ENCODE measurements around the gene KRTAP3-3. TPM values are rescaled to one million over a fixed set of nuclear protein-coding genes. Genes with fewer than 3 reads are reported as not detected.

Gene KRTAP3-3
- total RNA-seq, 1 experiment from 2014 or later, result not detected

- no peaks in the 10 kb centered on the region for H3K36me3 Mint-ChIP-seq
- H3K4me1 Mint-ChIP-seq, result peaks cover 17% of the 10 kb centered on the region
- H3K27ac Mint-ChIP-seq, result no peak within 1 kb of the TSS
- peaks cover 5% of the 10 kb centered on the region for H3K9me3 Mint-ChIP-seq
- TF ChIP-seq ZNF121 (CRISPR knock-in tag; IDR thresholded peaks at IDR 0.05) (no peak), AFF4 (CRISPR knock-in tag; IDR thresholded peaks at IDR 0.05; ENCODE audit: borderline replicate concordance) (no peak), ESRRA (CRISPR knock-in tag; IDR thresholded peaks at IDR 0.05; ENCODE audit: borderline replicate concordance) (no peak), HMGA2 (CRISPR knock-in tag; IDR thresholded peaks at IDR 0.05) (no peak), USF1 (CRISPR knock-in tag; IDR thresholded peaks at IDR 0.05) (no peak), NR3C1 (CRISPR knock-in tag; conservative IDR thresholded peaks at IDR 0.05; ENCODE audit: low read depth) (no peak), ZNF423 (CRISPR knock-in tag; IDR thresholded peaks at IDR 0.05) (no peak), TCF7 (CRISPR knock-in tag; IDR thresholded peaks at IDR 0.05; ENCODE audit: low read depth) (no peak), NFE2L1 (CRISPR knock-in tag; IDR thresholded peaks at IDR 0.05) (no peak)
- no peak for DNase-seq (ENCODE audit: low spot score)
- ChIA-PET POLR2A (no interaction called here), CTCF (interaction anchor here (0.5 to 0.7 kb wide), 2 partner anchors 21 to 680 kb away, joined by 3 read pairs; no protein-coding TSS in a partner anchor)
- H3K27me3 Mint-ChIP-seq (ENCODE audit: low read depth), result no peaks in the 10 kb centered on the region
- ATAC-seq, result no peak
- H3K4me3 Mint-ChIP-seq, result no peak within 1 kb of the TSS
Measured at GRCh38 chr17:40984226-40984625, 9.7 kb downstream of the KRTAP3-3 start, which contains the start of gene KRT40. KRT40 (minus strand) TSS chr17:40984326; CDS start chr17:40984273, 53 bp downstream.

- H3K27ac Mint-ChIP-seq, result no peak overlapping the region
- POLR2A ChIA-PET, result interaction anchor here (0.5 kb wide), 1 partner anchor 58 kb away, joined by 5 read pairs; no protein-coding TSS in a partner anchor
Measured at GRCh38 chr17:40981115-40981514, 12.8 kb downstream of the KRTAP3-3 start.

GRCh38 chr17:40980596-40980995 lies 13.4 kb downstream of the KRTAP3-3 start:
- ATAC-seq (no peak), DNase-seq (ENCODE audit: low spot score) (no peak)
- POLR2A ChIA-PET, result no interaction called here
- H3K27ac Mint-ChIP-seq, result no peak overlapping the region
- H3K27me3 Mint-ChIP-seq (ENCODE audit: low read depth), result no peaks in the 10 kb centered on the region
- TF ChIP-seq USF1 (CRISPR knock-in tag; IDR thresholded peaks at IDR 0.05) (no peak), ZNF423 (CRISPR knock-in tag; IDR thresholded peaks at IDR 0.05) (no peak), ZNF138 (CRISPR knock-in tag; conservative IDR thresholded peaks at IDR 0.05) (no peak)
- CTCF ChIA-PET, result interaction anchor here (1.2 kb wide), 1 partner anchor 117 kb away, joined by 3 read pairs; no protein-coding TSS in a partner anchor
- no peaks in the 10 kb centered on the region for H3K36me3 Mint-ChIP-seq
- no peaks in the 10 kb centered on the region for H3K9me3 Mint-ChIP-seq
- H3K4me3 Mint-ChIP-seq, result no peak overlapping the region
- peaks cover 15% of the 10 kb centered on the region for H3K4me1 Mint-ChIP-seq

More at GRCh38 chr17:40981115-40981514, 12.8 kb downstream of the KRTAP3-3 start:
- Mint-ChIP-seq H3K27me3 (ENCODE audit: low read depth) (no peaks in the 10 kb centered on the region), H3K4me3 (no peak overlapping the region), H3K9me3 (no peaks in the 10 kb centered on the region), H3K36me3 (no peaks in the 10 kb centered on the region), H3K4me1 (peaks cover 15% of the 10 kb centered on the region)
- TF ChIP-seq ZNF671 (CRISPR knock-in tag; IDR thresholded peaks at IDR 0.05) (no peak), EMX1 (CRISPR knock-in tag; IDR thresholded peaks at IDR 0.05) (no peak), NFYB (CRISPR knock-in tag; conservative IDR thresholded peaks at IDR 0.05; ENCODE audit: low read depth) (no peak), NR1H2 (CRISPR knock-in tag; IDR thresholded peaks at IDR 0.05) (no peak), TEAD1 (CRISPR knock-in tag; IDR thresholded peaks at IDR 0.05) (no peak), CREM (CRISPR knock-in tag; IDR thresholded peaks at IDR 0.05) (no peak)
- ATAC-seq, result no peak
- DNase-seq (ENCODE audit: low spot score), result no peak
- CTCF ChIA-PET, result interaction anchor here (1.0 kb wide), 1 partner anchor 567 kb away, joined by 3 read pairs; no protein-coding TSS in a partner anchor

All from WTC11 (cell line).